A549 (cell line): ENCODE measurements around the gene POPDC3. TPM values are rescaled to one million over a fixed set of nuclear protein-coding genes. Genes with fewer than 3 reads are reported as not detected.
A peak's percentile ranks its signal among the peaks of the same experiment; 100 is the strongest.

Experiments used
- ATAC-seq, 2 experiments: fragments of 200-7000 bp in 1 of 2; fragments of >200 bp in 1 of 2; cut with Nextera tagmentation in 1 of 2; cut with Tn5 transposase in 1 of 2; 3 replicates each; pipeline versions ENCODE4 v1.8.0 to v1.9.1; 2018 to 2020; ENCODE audit warnings: mild to moderate bottlenecking in 1 of 2, moderate library complexity in 1 of 2
- CTCF ChIA-PET: fragments of 300-600 bp; sonication (Branson Sonifier 250); formaldehyde crosslinking; extraction: SDS; loops from one replicate; lab custom pipeline; 2021; ENCODE audit warnings: antibody characterized with exemption, inconsistent platforms; lab: Yijun Ruan, JAX
- POLR2A ChIA-PET: fragments of 350-600 bp; formaldehyde crosslinking; extraction: SDS; loops from one replicate; lab custom pipeline; 2021; ENCODE audit warnings: antibody characterized with exemption, inconsistent platforms; lab: Yijun Ruan, JAX
- DNase-seq, 2 experiments: peaks; one replicate each; pipeline versions ENCODE4 v3.0.0 to v3.0.0-alpha.2; 2011 to 2016; ENCODE audit warnings: low read depth in 1 of 2, low spot score in 1 of 2
- FAIRE-seq: peaks from 2 replicates; lab custom pipeline; 2011; peaks lifted over from hg19 to GRCh38; lab: Jason Lieb, UNC
- H3K27ac ChIP-seq, 2 experiments: fragments of >200 bp; sonication (Bioruptor Twin); formaldehyde crosslinking; 3 replicates each; pipeline ENCODE4 v1.5.1; 2016 to 2017
- H3K4me1 ChIP-seq: fragments of >200 bp; sonication (Bioruptor Twin); formaldehyde crosslinking; 3 replicates; pipeline ENCODE4 v1.6.1; 2016
- H3K4me2 ChIP-seq: fragments of >200 bp; sonication (Bioruptor Twin); formaldehyde crosslinking; 3 replicates; pipeline ENCODE4 v1.6.1; 2016
- H3K4me3 ChIP-seq: fragments of >200 bp; sonication (Bioruptor Twin); formaldehyde crosslinking; 3 replicates; pipeline ENCODE4 v1.5.1; 2016
- H3K9me3 ChIP-seq: fragments of >200 bp; sonication (Bioruptor Twin); formaldehyde crosslinking; 3 replicates; pipeline ENCODE4 v1.6.1; 2016
- CBX8 ChIP-seq: fragments of 200-600 bp; sonication (generic); IDR thresholded peaks from 2 replicates; pipeline ENCODE4 v1.6.1; 2016
- E2F6 ChIP-seq: IDR thresholded peaks from 2 replicates; pipeline ENCODE4 v1.6.1; 2012; ENCODE audit warnings: low read depth, borderline replicate concordance
- ESRRA ChIP-seq: fragments of 150-350 bp; IDR thresholded peaks from 2 replicates; pipeline ENCODE4 v1.6.1; 2014; ENCODE audit warnings: mild to moderate bottlenecking, low read length, borderline replicate concordance
- HOXB13 ChIP-seq: fragments of 250-450 bp; sonication (Bioruptor Pico); IDR thresholded peaks from 2 replicates; pipeline ENCODE4 v1.5.0; 2020; ENCODE audit warnings: low read depth, mild to moderate bottlenecking, moderate library complexity
- HOXB5 ChIP-seq: fragments of 250-450 bp; sonication (Bioruptor Pico); IDR thresholded peaks from 2 replicates; pipeline ENCODE4 v1.5.0; 2020; ENCODE audit warnings: mild to moderate bottlenecking, moderate library complexity
- JUN ChIP-seq, 2 experiments: fragments of >200 bp; sonication (Bioruptor Twin); formaldehyde crosslinking; IDR thresholded peaks; 2 replicates in 1 of 2; 3 replicates in 1 of 2; pipeline ENCODE4 v1.6.1; 2016 to 2017
- KDM1A ChIP-seq: fragments of 200-600 bp; sonication (generic); IDR thresholded peaks from 2 replicates; pipeline ENCODE4 v1.6.1; 2016; ENCODE audit warnings: low read depth, mild to moderate bottlenecking
- MAFK ChIP-seq: fragments of 450-650 bp; IDR thresholded peaks from 2 replicates; pipeline ENCODE4 v1.6.1; 2014; ENCODE audit not compliant: partially characterized antibody
- NPAS2 ChIP-seq: fragments of 250-450 bp; sonication (Bioruptor Pico); IDR thresholded peaks from 2 replicates; pipeline ENCODE4 v1.8.0; 2022; ENCODE audit warnings: mild to moderate bottlenecking, moderate library complexity, borderline replicate concordance
- POLR2A ChIP-seq: IDR thresholded peaks from 2 replicates; pipeline ENCODE4 v1.6.1; 2012; ENCODE audit warnings: mild to moderate bottlenecking, low read length
- POLR2AphosphoS2 ChIP-seq: conservative IDR thresholded peaks from 2 replicates; pipeline ENCODE4 v1.6.1; 2012; ENCODE audit warnings: low read length, improper control_type of control experiment, inconsistent platforms
- RAD21 ChIP-seq, 2 experiments: fragments of >200 bp in 1 of 2; sonication (Bioruptor Twin) in 1 of 2; formaldehyde crosslinking in 1 of 2; IDR thresholded peaks in 1 of 2; conservative IDR thresholded peaks in 1 of 2; 2 replicates in 1 of 2; 3 replicates in 1 of 2; pipeline ENCODE4 v1.6.1; 2012 to 2018; ENCODE audit warnings: inconsistent platforms in 1 of 2
- RCOR1 ChIP-seq: fragments of 150-350 bp; IDR thresholded peaks from 2 replicates; pipeline ENCODE4 v1.6.1; 2014; ENCODE audit warnings: antibody characterized with exemption, low read length, low read depth
- RNF2 ChIP-seq: fragments of 200-600 bp; sonication (generic); IDR thresholded peaks from 2 replicates; pipeline ENCODE4 v1.6.1; 2016; ENCODE audit warnings: low read depth, mild to moderate bottlenecking, antibody characterized with exemption, moderate library complexity, borderline replicate concordance
- SREBF2 ChIP-seq: fragments of 450-650 bp; IDR thresholded peaks from 2 replicates; pipeline ENCODE4 v1.6.1; 2014; ENCODE audit warnings: mild to moderate bottlenecking, moderate library complexity
- TFCP2L1 ChIP-seq: fragments of 250-450 bp; sonication (Bioruptor Pico); IDR thresholded peaks from 2 replicates; pipeline ENCODE4 v1.5.0; 2021; ENCODE audit warnings: mild to moderate bottlenecking
- TP53 ChIP-seq: fragments of 250-450 bp; sonication (Bioruptor Pico); IDR thresholded peaks from 2 replicates; pipeline ENCODE4 v1.5.0; 2021; ENCODE audit warnings: mild to moderate bottlenecking, moderate library complexity
- ZC3H11A ChIP-seq: fragments of 450-650 bp; IDR thresholded peaks from 2 replicates; pipeline ENCODE4 v1.6.1; 2014; ENCODE audit warnings: antibody characterized with exemption, mild to moderate bottlenecking
- ZSCAN20 ChIP-seq: fragments of 250-450 bp; sonication (Bioruptor Pico); IDR thresholded peaks from 2 replicates; pipeline ENCODE4 v1.8.0; 2022; ENCODE audit warnings: mild to moderate bottlenecking, moderate library complexity
- WGBS: methylation state at CpG from one replicate; pipeline ENCODE4 v1.1.6; 2017; ENCODE audit errors: missing lambda C conversion rate; 5-methylcytosine and 5-hydroxymethylcytosine counted together
- polyA minus RNA-seq: library from RNA; depleted of rRNA, polyadenylated mRNA; stranded (reverse); fragments of >200 nt; gene quantifications from 2 replicates; pipeline ENCODE4 v1.2.3, GENCODE V29; 2011; rRNA and poly(A)+ RNA removed
- polyA plus RNA-seq, 4 experiments: library from polyadenylated mRNA; depleted of rRNA in 3 of 4; stranded (reverse); fragments of >200 nt; fragmentation: RNase III in 1 of 4; extraction: RNeasy Plus Mini Kit Qiagen cat#74134 plus additional on column Dnase treatment in 1 of 4; gene quantifications; 2 replicates in 3 of 4; 3 replicates in 1 of 4; pipeline ENCODE4 v1.2.3, GENCODE V29; 2011 to 2017
- TF ChIP-seq, protein P1 (sequence below): fragments of 250-450 bp; sonication (Bioruptor Pico); IDR thresholded peaks from 2 replicates; pipeline ENCODE4 v1.5.0; 2020; ENCODE audit warnings: low read depth, mild to moderate bottlenecking, moderate library complexity

POPDC3 gene
- polyA plus RNA-seq (2011; rRNA removed) (54.9 and 55.9 TPM in 2 replicates), polyA plus RNA-seq (2017; fragmentation: RNase III; extraction: RNeasy Plus Mini Kit Qiagen cat#74134 plus additional on column Dnase treatment) (19.7 to 21.9 TPM (median 19.9 TPM) in 3 replicates), polyA minus RNA-seq (9.1 and 9.3 TPM in 2 replicates)
- 13.6 and 14.6 TPM in 2 replicates for polyA plus RNA-seq (2012; cell fraction: cytosol; rRNA removed)
- polyA plus RNA-seq (2012; cell fraction: nucleus; rRNA removed), result 3.5 and 6.0 TPM in 2 replicates

DNA sequence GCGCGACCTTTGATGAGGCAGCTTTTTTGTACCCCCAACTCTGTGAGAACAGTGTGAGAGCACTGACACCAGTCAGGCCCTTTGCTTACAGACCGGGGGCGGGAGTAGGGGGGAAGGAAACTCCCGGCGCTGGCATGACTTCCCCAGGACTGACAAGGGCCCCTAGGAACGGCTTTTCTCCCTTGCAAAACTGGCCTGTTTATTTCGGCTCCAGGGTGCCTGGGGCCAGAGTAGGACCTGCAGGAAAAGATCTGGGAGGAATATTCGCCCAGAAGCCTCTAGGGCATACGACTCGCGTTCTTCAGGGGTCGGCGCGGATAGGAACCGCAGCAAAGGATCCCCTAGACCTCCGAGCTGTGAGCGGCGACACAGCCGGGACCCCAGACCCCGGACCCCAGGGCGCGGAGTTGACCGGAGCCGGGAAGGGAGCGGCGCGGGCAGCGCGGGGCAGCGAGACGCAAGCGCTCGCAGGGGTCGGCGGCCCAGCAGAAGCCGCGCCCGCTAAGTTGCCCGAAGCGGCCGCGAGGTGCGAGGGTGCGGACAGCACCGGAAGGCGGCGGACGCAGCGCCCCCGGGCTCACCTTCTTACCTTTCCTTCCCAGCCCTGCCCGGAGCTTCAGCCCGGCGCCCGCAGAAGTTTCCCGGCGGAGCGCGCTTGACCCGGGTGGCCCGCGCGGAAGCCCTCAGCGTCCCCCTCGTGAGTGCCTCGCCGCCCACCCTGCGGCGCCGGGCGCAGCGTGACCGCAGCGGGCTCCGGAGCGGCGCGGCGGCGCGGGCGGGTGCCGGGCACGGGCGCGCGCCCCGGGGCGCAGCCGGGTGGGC is at the start of gene POPDC3:
Gene POPDC3 (minus strand): TSS at position 771 of the 822 bp plus-strand sequence. CDS start 18,105 bp downstream, outside the sequence.
- H3K4me2 ChIP-seq, result peak within 1 kb of the TSS; percentile 82
- ChIA-PET CTCF (interaction anchor here (1.4 kb wide), 1 partner anchor 31 kb away, joined by 3 read pairs; no protein-coding TSS in a partner anchor), POLR2A (interaction anchor here (0.5 kb wide), 1 partner anchor 474 kb away, joined by 3 read pairs; no protein-coding TSS in a partner anchor)
- DNase-seq (peak; percentile 41 to 62), FAIRE-seq (no peak), ATAC-seq (peak; percentile 84 to 90)
- TF ChIP-seq, protein P1, sequence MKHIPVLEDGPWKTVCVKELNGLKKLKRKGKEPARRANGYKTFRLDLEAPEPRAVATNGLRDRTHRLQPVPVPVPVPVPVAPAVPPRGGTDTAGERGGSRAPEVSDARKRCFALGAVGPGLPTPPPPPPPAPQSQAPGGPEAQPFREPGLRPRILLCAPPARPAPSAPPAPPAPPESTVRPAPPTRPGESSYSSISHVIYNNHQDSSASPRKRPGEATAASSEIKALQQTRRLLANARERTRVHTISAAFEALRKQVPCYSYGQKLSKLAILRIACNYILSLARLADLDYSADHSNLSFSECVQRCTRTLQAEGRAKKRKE, result no peak
- TF ChIP-seq ESRRA, result no peak
- TF ChIP-seq RAD21 (conservative IDR thresholded peaks at IDR 0.05 in 1 of 2, IDR thresholded peaks at IDR 0.05 in 1 of 2), result no peak
- TF ChIP-seq JUN (IDR thresholded peaks at IDR 0.05), result peak in 1 of 2 experiments; percentile 37; a peak in 1 of 5 replicates
- peak; percentile 33 for TF ChIP-seq MAFK
- 0 out of 2 replicates have a peak, but pooled peaks have one; percentile 29 for TF ChIP-seq E2F6
- TF ChIP-seq POLR2A, result peak; percentile 41; the same call in 1 of the 2 replicates
- no peaks in the 10 kb centered on the region for H3K9me3 ChIP-seq
- H3K4me3 ChIP-seq, result peak within 1 kb of the TSS; percentile 66
- WGBS, result 3% methylated on average over 8 of the region's 90 CpGs
- peak within 1 kb of the TSS; percentile 85 to 99 for H3K27ac ChIP-seq
- peaks cover 17% of the 10 kb centered on the region; the same call in 2 of the 3 replicates for H3K4me1 ChIP-seq

DNA sequence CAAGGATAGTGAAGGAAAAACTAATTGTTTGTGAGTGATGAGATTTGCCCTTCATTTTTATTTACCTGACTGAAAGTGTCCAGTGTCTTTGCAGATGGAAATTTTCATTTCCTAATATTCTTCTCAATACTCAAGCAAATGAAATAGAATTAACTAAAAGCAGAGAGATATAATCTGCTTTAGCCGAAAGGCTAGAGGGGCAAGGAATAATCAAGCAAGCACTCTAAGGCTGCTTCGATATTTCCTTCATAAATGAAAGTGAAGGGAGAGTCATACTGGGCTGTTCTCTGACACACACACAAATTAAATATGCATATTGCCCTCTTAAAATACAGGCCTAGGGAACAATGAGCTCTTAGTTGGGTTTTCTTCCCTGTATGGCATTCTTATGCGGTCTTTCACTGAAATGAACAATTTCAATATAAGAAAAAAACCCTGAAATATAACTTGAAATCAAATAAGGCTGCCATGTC is 47.5 kb upstream of the POPDC3 start:
- Histone ChIP-seq H3K4me2 (no peak overlapping the region), H3K27ac (no peak overlapping the region), H3K4me1 (no peaks in the 10 kb centered on the region), H3K4me3 (no peak overlapping the region), H3K9me3 (no peaks in the 10 kb centered on the region)
- WGBS, result 71% methylated on average over 3 of the region's 3 CpGs
- ChIA-PET CTCF (interaction anchor here (0.7 kb wide), 1 partner anchor 15 kb away, joined by 3 read pairs; no protein-coding TSS in a partner anchor), POLR2A (no interaction called here)
- ATAC-seq (no peak), DNase-seq (no peak), FAIRE-seq (no peak)
- no peak for TF ChIP-seq SREBF2
- no peak for TF ChIP-seq CBX8
- TF ChIP-seq RNF2, result no peak
- no peak for TF ChIP-seq TFCP2L1 (CRISPR knock-in tag)
- TF ChIP-seq, all 56 proteins: peak for 0

- no peaks in the 10 kb centered on the region for H3K9me3 ChIP-seq
- 36% methylated on average over 7 of the region's 7 CpGs for WGBS
- no peak for TF ChIP-seq ZSCAN20 (CRISPR knock-in tag)
- TF ChIP-seq TFCP2L1 (CRISPR knock-in tag), result no peak
- no peak for TF ChIP-seq MAFK
- TF ChIP-seq TP53 (CRISPR knock-in tag), result no peak
- no peak for TF ChIP-seq POLR2AphosphoS2
- TF ChIP-seq ZC3H11A, result no peak
- TF ChIP-seq JUN (IDR thresholded peaks at IDR 0.05), result no peak
- no peak for TF ChIP-seq KDM1A
- no peak for TF ChIP-seq NPAS2
- no peak for TF ChIP-seq RCOR1
- no peak for TF ChIP-seq HOXB13 (CRISPR knock-in tag)
- TF ChIP-seq HOXB5 (CRISPR knock-in tag), result no peak
- TF ChIP-seq ESRRA, result no peak
- no peak for TF ChIP-seq SREBF2
- TF ChIP-seq, all 56 proteins: peak for 0
- no peak for FAIRE-seq
- H3K4me2 ChIP-seq, result no peak overlapping the region
- ChIA-PET CTCF (no interaction called here), POLR2A (no interaction called here)
- H3K27ac ChIP-seq, result no peak overlapping the region
- no peaks in the 10 kb centered on the region for H3K4me1 ChIP-seq
- H3K4me3 ChIP-seq, result no peak overlapping the region
- no peak for DNase-seq
- ATAC-seq, result no peak
These were observed 46.9 kb upstream of the POPDC3 start for GRCh38 chr6:105226598-105227294.
